HepG2 (cell line): ENCODE results near the gene PPFIA2. TPM values are rescaled to one million over a fixed set of nuclear protein-coding genes. Genes with fewer than 3 reads are reported as not detected.

Experiments used
- EED ChIP-seq: sonication (generic); formaldehyde crosslinking; IDR thresholded peaks from 2 replicates; pipeline ENCODE4 v1.5.0; 2020; ENCODE audit warnings: mild to moderate bottlenecking, missing genetic modification reagents
- MXD4 ChIP-seq: IDR thresholded peaks from 2 replicates; pipeline ENCODE4 v1.6.1; 2016; ENCODE audit warnings: mild to moderate bottlenecking, missing biosample characterization, missing genetic modification reagents
- NR1H2 ChIP-seq: sonication (generic); formaldehyde crosslinking; IDR thresholded peaks from 2 replicates; pipeline ENCODE4 v1.8.1; 2022; ENCODE audit warnings: low read depth, missing genetic modification reagents, borderline replicate concordance
- SMARCE1 ChIP-seq: fragments of 450-650 bp; IDR thresholded peaks from 2 replicates; pipeline ENCODE4 v1.6.1; 2017; ENCODE audit warnings: borderline replicate concordance
- ZMYM2 ChIP-seq: sonication (generic); formaldehyde crosslinking; IDR thresholded peaks from 2 replicates; pipeline ENCODE4 v1.8.0; 2022; ENCODE audit warnings: mild to moderate bottlenecking, missing genetic modification reagents
- ZNF343 ChIP-seq: sonication (generic); formaldehyde crosslinking; IDR thresholded peaks from 2 replicates; pipeline ENCODE4 v1.4.0; 2020; ENCODE audit warnings: mild to moderate bottlenecking, missing genetic modification reagents
- ZNF7 ChIP-seq: IDR thresholded peaks from 2 replicates; pipeline ENCODE4 v1.6.1; 2016; ENCODE audit warnings: missing biosample characterization, missing genetic modification reagents
- polyA plus RNA-seq, 8 experiments: library from polyadenylated mRNA; depleted of rRNA in 3 of 8; stranded (reverse) in 7 of 8; unstranded in 1 of 8; fragments of >200 nt; fragmentation: Illumina TruSeq in 4 of 8; extraction: Trizol in 4 of 8; gene quantifications; 2 replicates each; pipeline versions ENCODE4 v1.2.1 to v1.2.3, GENCODE V29; 2011 to 2016; ENCODE audit warnings: low read depth in 4 of 8, missing spikeins in 1 of 8, mixed read lengths in 1 of 8; ENCODE audit not compliant: insufficient read depth in 1 of 8
- total RNA-seq, 5 experiments: library from RNA; depleted of rRNA; stranded (reverse); fragments of >200 nt; fragmentation: Illumina TruSeq; extraction: Trizol; gene quantifications; 2 replicates each; pipeline ENCODE4 v1.2.3, GENCODE V29; 2016; ENCODE audit warnings: low read depth in 1 of 5
- TF ChIP-seq, protein P1 (sequence below), 2 experiments: fragments of 450-650 bp in 1 of 2; sonication (generic) in 1 of 2; formaldehyde crosslinking in 1 of 2; IDR thresholded peaks; 2 replicates each; pipeline versions ENCODE4 v1.6.1 to v1.8.0; 2016 to 2022; ENCODE audit warnings: antibody characterized with exemption in 1 of 2, mild to moderate bottlenecking in 1 of 2, missing genetic modification reagents in 1 of 2

PPFIA2 gene
- total and polyA plus RNA-seq, 2 of the 13 experiments (the other 11 are each of a cell fraction or from before 2014, with no cell fraction given) = 0.05 TPM; not detected in 1

DNA sequence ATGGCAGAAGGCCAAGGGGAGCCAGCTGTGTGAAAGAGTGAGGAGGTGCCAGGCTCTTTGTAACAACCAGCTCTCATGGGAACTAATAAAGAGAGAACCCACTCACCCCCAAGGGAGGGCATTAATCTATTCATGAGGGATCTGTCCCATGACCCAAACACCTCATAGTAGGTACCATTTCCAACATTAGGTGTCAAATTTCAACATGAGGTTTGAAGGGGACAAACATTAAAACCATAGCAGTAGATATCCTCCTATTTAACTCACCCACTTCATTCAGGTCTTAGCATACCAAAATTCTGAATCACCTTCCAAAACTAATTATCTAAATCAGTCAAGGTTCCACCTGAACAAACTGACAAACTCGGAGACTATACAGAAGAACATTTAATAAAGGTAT lies 75.3 kb downstream of the PPFIA2 start (continued):
- TF ChIP-seq NR1H2 (CRISPR knock-in tag) (no peak), ZMYM2 (CRISPR knock-in tag) (no peak), MXD4 (CRISPR knock-in tag) (no peak), ZNF7 (CRISPR knock-in tag) (no peak), EED (CRISPR knock-in tag) (no peak), ZNF343 (CRISPR knock-in tag) (no peak), SMARCE1 (no peak)
- TF ChIP-seq, protein P1, sequence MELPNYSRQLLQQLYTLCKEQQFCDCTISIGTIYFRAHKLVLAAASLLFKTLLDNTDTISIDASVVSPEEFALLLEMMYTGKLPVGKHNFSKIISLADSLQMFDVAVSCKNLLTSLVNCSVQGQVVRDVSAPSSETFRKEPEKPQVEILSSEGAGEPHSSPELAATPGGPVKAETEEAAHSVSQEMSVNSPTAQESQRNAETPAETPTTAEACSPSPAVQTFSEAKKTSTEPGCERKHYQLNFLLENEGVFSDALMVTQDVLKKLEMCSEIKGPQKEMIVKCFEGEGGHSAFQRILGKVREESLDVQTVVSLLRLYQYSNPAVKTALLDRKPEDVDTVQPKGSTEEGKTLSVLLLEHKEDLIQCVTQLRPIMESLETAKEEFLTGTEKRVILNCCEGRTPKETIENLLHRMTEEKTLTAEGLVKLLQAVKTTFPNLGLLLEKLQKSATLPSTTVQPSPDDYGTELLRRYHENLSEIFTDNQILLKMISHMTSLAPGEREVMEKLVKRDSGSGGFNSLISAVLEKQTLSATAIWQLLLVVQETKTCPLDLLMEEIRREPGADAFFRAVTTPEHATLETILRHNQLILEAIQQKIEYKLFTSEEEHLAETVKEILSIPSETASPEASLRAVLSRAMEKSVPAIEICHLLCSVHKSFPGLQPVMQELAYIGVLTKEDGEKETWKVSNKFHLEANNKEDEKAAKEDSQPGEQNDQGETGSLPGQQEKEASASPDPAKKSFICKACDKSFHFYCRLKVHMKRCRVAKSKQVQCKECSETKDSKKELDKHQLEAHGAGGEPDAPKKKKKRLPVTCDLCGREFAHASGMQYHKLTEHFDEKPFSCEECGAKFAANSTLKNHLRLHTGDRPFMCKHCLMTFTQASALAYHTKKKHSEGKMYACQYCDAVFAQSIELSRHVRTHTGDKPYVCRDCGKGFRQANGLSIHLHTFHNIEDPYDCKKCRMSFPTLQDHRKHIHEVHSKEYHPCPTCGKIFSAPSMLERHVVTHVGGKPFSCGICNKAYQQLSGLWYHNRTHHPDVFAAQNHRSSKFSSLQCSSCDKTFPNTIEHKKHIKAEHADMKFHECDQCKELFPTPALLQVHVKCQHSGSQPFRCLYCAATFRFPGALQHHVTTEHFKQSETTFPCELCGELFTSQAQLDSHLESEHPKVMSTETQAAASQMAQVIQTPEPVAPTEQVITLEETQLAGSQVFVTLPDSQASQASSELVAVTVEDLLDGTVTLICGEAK (IDR thresholded peaks at IDR 0.05) = no peak
- TF ChIP-seq, protein P1 (CRISPR knock-in tag; IDR thresholded peaks at IDR 0.05) = no peak
- TF ChIP-seq, all 625 proteins: peak for 0
